ENCODE results near the gene SETSIP.
"Not testable (repeated sequence)": the region's sequence is repeated elsewhere in the genome, so short reads cannot be mapped to it uniquely, and the experiment has no call there.

Gene SETSIP

GRCh38 chr1:92051948-92052347, 23.3 kb downstream of the SETSIP start:
- DNase-seq (ENCODE audit: low read depth): no peak

GRCh38 chr1:92045766-92046495, 29.3 kb downstream of the SETSIP start:
- DNase-seq (ENCODE audit: low read depth): no peak

- no peak for DNase-seq (ENCODE audit: low read depth)
Observed at GRCh38 chr1:92043621-92044020, 31.6 kb downstream of the SETSIP start.

DNA sequence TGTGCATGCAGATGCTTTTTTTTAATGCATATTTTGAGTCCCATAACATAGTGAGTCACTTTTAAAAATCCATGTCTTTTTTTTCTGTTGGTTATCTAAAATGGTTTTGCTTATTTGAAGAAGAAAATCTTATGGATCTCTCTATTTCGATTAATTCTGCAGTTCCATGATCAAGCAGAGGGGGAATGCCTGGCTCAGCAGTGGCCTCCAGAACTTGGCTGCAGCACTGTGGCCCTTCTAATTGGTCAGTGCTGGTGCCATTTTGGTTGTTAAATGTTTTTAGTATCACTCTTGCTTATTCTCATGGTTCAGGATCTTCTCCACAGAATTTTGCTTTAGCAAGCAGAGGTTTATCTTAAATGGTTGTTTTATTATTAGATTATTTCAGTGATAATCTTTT, 34.2 kb downstream of the SETSIP start:
- DNase-seq (ENCODE audit: low read depth): no peak

- no peak for DNase-seq (ENCODE audit: low read depth)
Observed at GRCh38 chr1:92038695-92039346, 36.4 kb downstream of the SETSIP start.

DNA sequence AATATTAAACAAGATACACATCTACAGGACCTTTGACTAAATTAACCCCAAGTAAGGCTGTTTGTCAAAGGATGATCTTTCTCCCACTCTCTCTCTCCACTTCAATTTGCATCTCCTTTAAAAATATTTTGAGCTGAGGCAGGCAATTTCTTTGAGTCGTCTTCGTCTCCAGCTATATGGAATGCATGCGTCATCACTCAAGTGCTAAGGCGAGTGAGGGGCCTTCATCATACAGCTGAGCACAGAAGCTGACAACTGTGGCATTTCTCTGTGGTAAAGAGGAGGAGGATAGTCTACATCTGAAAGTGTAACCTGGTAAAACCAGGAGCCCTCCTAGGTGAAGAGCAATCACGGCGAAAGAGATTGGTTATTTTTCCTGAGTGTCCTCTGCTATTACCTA, 37.8 kb downstream of the SETSIP start:
- no peak for DNase-seq (ENCODE audit: low read depth)

DNA sequence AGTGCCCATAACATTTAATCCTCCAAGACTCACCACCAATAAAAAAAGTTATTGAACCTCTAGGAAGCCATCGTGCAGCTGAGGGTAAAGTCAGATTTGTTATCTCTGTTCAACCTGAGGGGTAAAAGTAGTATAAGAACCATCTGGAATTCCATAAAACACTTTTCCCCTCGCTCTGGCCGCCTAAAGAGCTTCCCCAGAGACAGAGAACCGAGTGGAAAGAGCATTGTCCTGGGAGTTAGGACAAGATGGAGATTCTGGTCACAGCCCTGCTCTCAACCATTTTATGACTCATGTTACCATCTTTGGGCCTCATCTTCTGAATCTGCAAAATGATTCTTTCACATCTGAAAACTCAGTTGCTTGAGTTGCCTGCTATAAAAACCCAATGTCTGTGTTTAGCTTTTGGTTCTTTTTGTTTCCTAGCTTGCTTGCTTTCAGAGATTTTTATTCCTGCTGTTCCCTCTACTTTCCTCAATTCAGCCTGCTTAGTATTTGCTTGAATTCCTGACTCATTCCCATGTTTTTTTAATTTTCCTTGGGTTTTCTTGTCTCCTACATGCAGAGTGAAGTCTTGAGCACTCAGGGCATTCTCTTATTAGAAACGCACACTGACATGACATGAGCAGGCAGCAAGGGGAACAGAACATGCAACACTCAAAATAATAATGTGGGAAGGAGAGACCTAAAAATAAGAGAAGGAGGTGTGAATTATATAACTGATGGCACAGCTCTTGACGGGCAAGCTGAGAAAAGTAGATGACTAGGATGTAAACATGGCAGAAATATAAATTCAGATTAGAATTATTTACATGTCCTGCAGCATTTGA, 43.7 kb downstream of the SETSIP start:
- no peak for DNase-seq (ENCODE audit: low read depth)

GRCh38 chr1:92030656-92031107, 44.5 kb downstream of the SETSIP start:
- DNase-seq (ENCODE audit: low read depth): no peak

DNA sequence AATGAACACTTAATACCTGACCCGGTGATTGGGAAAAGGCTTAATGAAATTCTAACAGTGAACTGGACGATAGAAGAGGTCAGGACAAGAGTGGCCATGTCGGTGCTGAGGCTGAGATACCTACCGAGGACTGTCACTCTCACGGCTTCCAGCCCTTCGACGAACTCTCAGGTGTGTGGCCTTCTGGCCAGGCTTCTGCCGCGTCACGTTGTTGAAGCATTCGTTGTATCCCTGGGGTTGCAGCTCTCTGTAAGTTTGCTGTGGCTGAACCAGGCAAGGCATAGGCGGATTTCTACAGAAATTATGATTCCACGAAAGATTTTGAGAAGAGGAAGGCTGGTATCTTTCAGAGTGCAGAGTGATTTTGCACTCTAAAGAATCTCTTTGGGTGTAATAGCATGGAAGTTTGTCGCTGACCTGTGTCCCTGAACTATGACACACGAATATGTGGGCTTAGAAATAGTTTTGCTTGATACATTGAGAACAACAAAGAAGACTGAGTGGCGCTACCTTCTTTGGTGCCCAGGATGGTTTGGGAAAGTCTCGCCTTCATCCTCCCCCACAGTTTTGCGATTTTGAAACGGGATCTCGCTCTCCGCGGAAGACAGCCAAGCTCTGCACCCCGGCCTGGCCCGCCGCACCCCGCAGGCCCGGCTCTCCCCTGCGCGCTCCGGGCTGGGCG, 45.8 kb downstream of the SETSIP start:
- no peak for DNase-seq (ENCODE audit: low read depth)

DNA sequence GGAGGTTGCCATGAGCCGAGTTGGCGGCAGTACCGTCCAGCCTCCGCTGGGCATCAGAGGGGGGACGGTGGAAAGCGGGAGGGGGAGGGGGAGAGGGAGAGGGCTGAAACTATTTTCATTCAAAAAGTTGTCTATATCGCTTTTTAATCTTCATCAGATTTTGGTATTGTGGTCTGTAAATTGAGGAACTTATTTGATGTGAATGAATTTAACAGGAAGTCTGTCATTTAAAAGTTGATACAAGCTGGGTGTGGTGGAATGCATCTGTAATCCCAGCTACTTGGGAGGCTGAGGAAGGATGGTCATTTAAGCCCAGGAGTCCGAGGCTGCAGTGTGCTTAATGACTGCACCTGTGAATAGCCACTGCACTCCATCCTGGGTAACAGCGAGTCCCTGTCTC, 48.4 kb downstream of the SETSIP start:
- no peak for DNase-seq (ENCODE audit: low read depth)

GRCh38 chr1:92026042-92026441, 49.2 kb downstream of the SETSIP start:
- not testable (repeated sequence) for DNase-seq (ENCODE audit: low read depth)
